DLD1 (cell line): ENCODE data around the gene LOXL4.

Experiments
- in situ Hi-C: cut with HindIII; loops from 2 replicates; pipeline ENCODE4 v1.10.0; 2017; ENCODE audit warnings: low sequenced_read_pairs

Gene LOXL4

GRCh38 chr10:98295401-98295811, 27.4 kb upstream of the LOXL4 start:
- in situ Hi-C loops: no loop called here

GRCh38 chr10:98294270-98294627, 26.3 kb upstream of the LOXL4 start:
- in situ Hi-C loops: no loop called here

GRCh38 chr10:98293550-98294269, 25.7 kb upstream of the LOXL4 start:
- in situ Hi-C loops: no loop called here

GRCh38 chr10:98292971-98293370, 25.0 kb upstream of the LOXL4 start:
- in situ Hi-C loops: no loop called here

GRCh38 chr10:98289802-98290209, 21.8 kb upstream of the LOXL4 start:
- in situ Hi-C loops: no loop called here

GRCh38 chr10:98287321-98287720, 19.3 kb upstream of the LOXL4 start:
- in situ Hi-C loops: no loop called here

GRCh38 chr10:98286419-98286818, 18.4 kb upstream of the LOXL4 start:
- in situ Hi-C loops: no loop called here

GRCh38 chr10:98285416-98285815, 17.4 kb upstream of the LOXL4 start:
- in situ Hi-C loops: no loop called here

- in situ Hi-C loops: no loop called here
Observed at GRCh38 chr10:98276311-98276710, 8.3 kb upstream of the LOXL4 start.

- in situ Hi-C loops: no loop called here
Observed at GRCh38 chr10:98274562-98274961, 6.6 kb upstream of the LOXL4 start.

- in situ Hi-C loops: no loop called here
Observed at GRCh38 chr10:98273057-98273850, 5.3 kb upstream of the LOXL4 start.

- in situ Hi-C loops: no loop called here
Observed at GRCh38 chr10:98272656-98273055, 4.7 kb upstream of the LOXL4 start.

GRCh38 chr10:98272245-98272644, 4.3 kb upstream of the LOXL4 start:
- in situ Hi-C loops: no loop called here

GRCh38 chr10:98270786-98271185, 2.8 kb upstream of the LOXL4 start:
- in situ Hi-C loops: no loop called here

- in situ Hi-C loops: no loop called here
Observed at GRCh38 chr10:98270073-98270740, 2.2 kb upstream of the LOXL4 start.

GRCh38 chr10:98269435-98269912, 1.5 kb upstream of the LOXL4 start:
- in situ Hi-C loops: no loop called here

- in situ Hi-C loops: no loop called here
Observed at GRCh38 chr10:98268694-98269431, 869 bp upstream of the LOXL4 start.

GRCh38 chr10:98267069-98267893, 713 bp downstream of the LOXL4 start:
- in situ Hi-C loops: no loop called here

GRCh38 chr10:98266647-98267046, 1.3 kb downstream of the LOXL4 start:
- in situ Hi-C loops: no loop called here
